Hematopoietic multipotent progenitor cell (in vitro differentiated cells): ENCODE measurements around the gene MAGEA2. TPM values are rescaled to one million over a fixed set of nuclear protein-coding genes. Genes with fewer than 3 reads are reported as not detected.
"Not testable (repeated sequence)": the region's sequence is repeated elsewhere in the genome, so short reads cannot be mapped to it uniquely, and the experiment has no call there.

Source experiments
- DNase-seq, 3 donors: peaks; one replicate each; pipeline ENCODE4 v3.0.0-alpha.2; 2011 to 2015; ENCODE audit warnings: low read depth in 2 of 3, low spot score in 2 of 3
- total RNA-seq: library from RNA; depleted of rRNA; stranded (reverse); fragments of >200 nt; gene quantifications from one replicate; pipeline ENCODE4 v1.2.3, GENCODE V29; 2012

MAGEA2 gene
- total RNA-seq, 1 donor: not detected

DNA sequence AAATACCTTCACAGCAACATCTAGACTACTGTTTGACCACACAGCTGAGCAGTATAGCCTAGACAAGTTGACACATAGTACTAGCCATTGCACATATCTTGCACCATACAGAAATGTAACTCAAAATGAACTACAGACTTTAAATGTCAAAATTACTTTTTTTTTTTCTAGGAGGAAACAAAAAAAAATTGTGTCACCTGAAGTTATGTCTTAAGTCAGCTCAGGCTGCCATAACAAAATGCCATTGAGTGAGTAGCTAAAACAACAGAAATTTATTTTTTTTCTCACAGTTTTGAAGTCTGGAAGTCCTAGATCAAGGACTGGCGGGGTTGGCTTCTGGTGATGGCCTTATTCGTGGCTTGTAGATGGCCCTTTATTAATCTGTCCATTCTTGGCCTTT is 44.5 kb downstream of the MAGEA2 start, which contains the start of gene CSAG2:
Gene CSAG2, minus strand, starts transcription at position 101 of the 400 bp plus-strand sequence. CDS start 161 bp downstream, outside the sequence.
- not testable (repeated sequence) for DNase-seq

- not testable (repeated sequence) for DNase-seq
Observed at GRCh38 chrX:152706500-152706899, 47.1 kb downstream of the MAGEA2 start.

DNA sequence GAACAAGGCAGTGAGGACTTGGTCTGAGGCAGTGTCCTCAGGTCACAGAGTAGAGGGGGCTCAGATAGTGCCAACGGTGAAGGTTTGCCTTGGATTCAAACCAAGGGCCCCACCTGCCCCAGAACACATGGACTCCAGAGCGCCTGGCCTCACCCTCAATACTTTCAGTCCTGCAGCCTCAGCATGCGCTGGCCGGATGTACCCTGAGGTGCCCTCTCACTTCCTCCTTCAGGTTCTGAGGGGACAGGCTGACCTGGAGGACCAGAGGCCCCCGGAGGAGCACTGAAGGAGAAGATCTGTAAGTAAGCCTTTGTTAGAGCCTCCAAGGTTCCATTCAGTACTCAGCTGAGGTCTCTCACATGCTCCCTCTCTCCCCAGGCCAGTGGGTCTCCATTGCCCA is 53.3 kb downstream of the MAGEA2 start:
- not testable (repeated sequence) for DNase-seq

Other genes with a start within 250 kb of the MAGEA2 start
- gene GABRQ, start 115.9 kb downstream of the MAGEA2 start, total RNA-seq: under 0.01 TPM
- not detected for gene MAGEA3, start 55.0 kb downstream of the MAGEA2 start, total RNA-seq
- not detected for gene CSAG2, start 44.6 kb downstream of the MAGEA2 start, total RNA-seq
- gene MAGEA2B, start 39.2 kb downstream of the MAGEA2 start, total RNA-seq: not detected
- not detected for gene CSAG1, start 20.1 kb downstream of the MAGEA2 start, total RNA-seq
- gene MAGEA12, start 20.1 kb downstream of the MAGEA2 start, total RNA-seq: not detected
- gene CSAG3, start 5.4 kb upstream of the MAGEA2 start, total RNA-seq: not detected
- not detected for gene MAGEA6, start 15.8 kb upstream of the MAGEA2 start, total RNA-seq
- 5.4 TPM for gene CETN2, start 76.9 kb upstream of the MAGEA2 start, total RNA-seq
- gene NSDHL, start 77.2 kb upstream of the MAGEA2 start, total RNA-seq: 11.6 TPM
- gene ZNF185, start 144.2 kb upstream of the MAGEA2 start, total RNA-seq: 20.5 TPM
- gene PNMA5, start 240.3 kb upstream of the MAGEA2 start, total RNA-seq: not detected